Esophagus muscularis mucosa (tissue), 4 donors: ENCODE results near the gene CRTAP. TPM values are rescaled to one million over a fixed set of nuclear protein-coding genes. Genes with fewer than 3 reads are reported as not detected.

Source experiments
- DNase-seq: peaks from one replicate; pipeline ENCODE4 v3.0.0-alpha.2; 2017; ENCODE audit errors: extremely low spot score
- H3K27ac ChIP-seq, 4 donors: fragments of 200-600 bp; sonication (generic); replicated peaks in 1 of 4; 1 replicate in 3 of 4; 2 replicates in 1 of 4; pipeline ENCODE4 v1.5.1; 2016 to 2019; ENCODE audit warnings: mild to moderate bottlenecking in 1 of 4
- H3K27me3 ChIP-seq, 4 donors: fragments of 200-600 bp; sonication (generic); one replicate each; pipeline versions ENCODE4 v1.5.1 to v1.6.0; 2016 to 2019
- H3K36me3 ChIP-seq, 4 donors: fragments of 200-600 bp; sonication (generic); one replicate each; pipeline ENCODE4 v1.5.1; 2016 to 2019
- H3K4me1 ChIP-seq, 4 donors: fragments of 200-600 bp; sonication (generic); one replicate each; pipeline ENCODE4 v1.5.1; 2016 to 2019
- H3K4me3 ChIP-seq, 4 donors: fragments of 200-600 bp; sonication (generic); 1 replicate in 2 of 4; 2 replicates in 2 of 4; pipeline ENCODE4 v1.5.1; 2016 to 2019; ENCODE audit warnings: mild to moderate bottlenecking in 4 of 4, moderate library complexity in 1 of 4
- H3K9me3 ChIP-seq, 4 donors: fragments of 200-600 bp; sonication (generic); 1 replicate in 3 of 4; 2 replicates in 1 of 4; pipeline ENCODE4 v1.5.1; 2016 to 2019
- EP300 ChIP-seq: sonication (generic); formaldehyde crosslinking; IDR thresholded peaks from one replicate; pipeline ENCODE4 v1.6.1; 2017; ENCODE audit warnings: antibody characterized with exemption
- POLR2A ChIP-seq: fragments of 450-650 bp; IDR thresholded peaks from one replicate; pipeline ENCODE4 v1.6.1; 2017; ENCODE audit warnings: antibody characterized with exemption, moderate library complexity, mild to moderate bottlenecking, low read depth
- POLR2AphosphoS5 ChIP-seq, 2 donors: sonication (generic); formaldehyde crosslinking; IDR thresholded peaks; one replicate each; pipeline ENCODE4 v1.6.1; 2017; ENCODE audit warnings: antibody characterized with exemption in 2 of 2
- WGBS: methylation state at CpG from one replicate; pipeline ENCODE4 v1.1.5; 2018; 5-methylcytosine and 5-hydroxymethylcytosine counted together
- intact Hi-C: fragments of 100-400 bp; cut with DNase I; formaldehyde crosslinking; loops from one replicate; pipeline ENCODE4 v1.15.1; 2023
- total RNA-seq, 4 donors: library from RNA; depleted of rRNA; stranded (reverse); fragments of >200 nt; gene quantifications; one replicate each; pipeline versions ENCODE4 v1.1.0 to v1.2.1, GENCODE V29; 2016
- TF ChIP-seq, protein P1 (sequence below), 3 experiments: fragments of 200-600 bp in 2 of 3; fragments of 450-650 bp in 1 of 3; sonication (generic) in 2 of 3; IDR thresholded peaks; one replicate each; pipeline ENCODE4 v1.5.1; 2017 to 2019; ENCODE audit warnings: antibody characterized with exemption in 3 of 3, mild to moderate bottlenecking in 2 of 3, moderate library complexity in 1 of 3

CRTAP gene
- total RNA-seq, 4 donors from 2014 or later, result 187 to 282 (median 237) TPM

DNA sequence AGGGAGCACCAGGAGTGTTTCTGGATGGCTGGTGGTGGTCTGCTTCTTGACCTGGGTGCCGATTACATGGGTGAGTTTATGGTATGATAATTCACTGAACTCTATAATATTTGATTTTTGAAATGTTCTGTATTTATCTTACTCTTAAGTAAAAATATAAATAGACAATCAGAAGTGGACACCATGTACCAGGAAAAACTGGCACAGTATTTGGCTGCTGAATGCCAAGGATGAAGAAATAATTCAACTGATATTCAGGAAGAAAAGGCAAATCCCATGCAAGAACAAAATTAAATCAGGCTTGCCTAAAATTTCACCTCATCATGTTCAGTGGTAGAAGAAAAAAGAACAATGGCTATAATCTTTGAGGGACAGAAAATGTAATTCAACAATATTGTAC lies 51.6 kb downstream of the CRTAP start:
- H3K9me3 ChIP-seq, result no peaks in the 10 kb centered on the region
- no peak overlapping the region for H3K27ac ChIP-seq
- H3K27me3 ChIP-seq, result no peaks in the 10 kb centered on the region
- intact Hi-C loops, result no loop called here
- no peaks in the 10 kb centered on the region for H3K36me3 ChIP-seq
- no peak for TF ChIP-seq EP300
- TF ChIP-seq POLR2A, result no peak
- no peak for TF ChIP-seq POLR2AphosphoS5 (IDR thresholded peaks at IDR 0.05)
- TF ChIP-seq, protein P1, sequence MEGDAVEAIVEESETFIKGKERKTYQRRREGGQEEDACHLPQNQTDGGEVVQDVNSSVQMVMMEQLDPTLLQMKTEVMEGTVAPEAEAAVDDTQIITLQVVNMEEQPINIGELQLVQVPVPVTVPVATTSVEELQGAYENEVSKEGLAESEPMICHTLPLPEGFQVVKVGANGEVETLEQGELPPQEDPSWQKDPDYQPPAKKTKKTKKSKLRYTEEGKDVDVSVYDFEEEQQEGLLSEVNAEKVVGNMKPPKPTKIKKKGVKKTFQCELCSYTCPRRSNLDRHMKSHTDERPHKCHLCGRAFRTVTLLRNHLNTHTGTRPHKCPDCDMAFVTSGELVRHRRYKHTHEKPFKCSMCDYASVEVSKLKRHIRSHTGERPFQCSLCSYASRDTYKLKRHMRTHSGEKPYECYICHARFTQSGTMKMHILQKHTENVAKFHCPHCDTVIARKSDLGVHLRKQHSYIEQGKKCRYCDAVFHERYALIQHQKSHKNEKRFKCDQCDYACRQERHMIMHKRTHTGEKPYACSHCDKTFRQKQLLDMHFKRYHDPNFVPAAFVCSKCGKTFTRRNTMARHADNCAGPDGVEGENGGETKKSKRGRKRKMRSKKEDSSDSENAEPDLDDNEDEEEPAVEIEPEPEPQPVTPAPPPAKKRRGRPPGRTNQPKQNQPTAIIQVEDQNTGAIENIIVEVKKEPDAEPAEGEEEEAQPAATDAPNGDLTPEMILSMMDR (IDR thresholded peaks at IDR 0.05), result no peak
- 81% methylated on average over 1 of the region's 1 CpG for WGBS
- no peak overlapping the region for H3K4me3 ChIP-seq
- H3K4me1 ChIP-seq, result peaks cover 0 to 8% (median 5%) of the 10 kb centered on the region in 4 donors
- no peak for DNase-seq

DNA sequence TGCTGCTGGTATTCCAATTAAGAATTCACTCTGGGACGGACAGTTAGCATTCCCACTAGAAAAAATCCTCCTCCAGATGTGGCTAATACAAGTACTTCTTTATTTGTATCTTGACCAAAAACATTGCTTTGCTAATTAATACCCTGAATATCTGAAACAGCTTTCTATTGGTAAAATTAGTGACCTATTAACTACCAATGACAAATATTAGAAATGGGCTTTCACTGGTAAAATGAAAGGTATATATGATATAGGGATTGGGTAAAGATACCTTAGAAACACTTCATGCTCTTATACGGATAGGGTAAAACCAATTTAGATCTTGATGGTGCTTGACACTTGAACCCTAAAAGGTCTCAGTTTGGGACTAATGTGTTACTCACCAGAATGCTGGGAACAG lies 52.3 kb downstream of the CRTAP start:
- WGBS, result 82% methylated on average over 2 of the region's 2 CpGs
- intact Hi-C loops, result no loop called here
- no peak overlapping the region for H3K4me3 ChIP-seq

DNA sequence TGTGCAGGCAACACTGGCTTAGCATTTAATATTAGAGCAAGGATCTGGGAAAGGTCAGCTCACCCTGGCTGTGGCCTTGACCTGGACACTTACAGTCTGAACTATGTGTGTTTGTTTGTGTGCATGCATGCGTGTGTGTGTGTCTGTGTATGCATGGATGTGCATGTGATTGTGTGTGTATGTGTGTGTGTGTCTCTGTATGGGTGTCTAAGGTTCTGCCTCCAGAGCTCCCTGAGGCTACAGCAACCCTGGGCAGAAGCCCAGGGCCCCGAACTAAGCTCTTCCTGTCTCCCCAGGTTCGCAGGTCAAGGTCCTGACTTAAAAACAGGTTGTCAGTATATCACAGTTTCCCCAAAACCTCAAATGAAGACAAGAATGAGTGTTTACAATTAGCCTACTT lies 53.5 kb downstream of the CRTAP start:
- no peak for DNase-seq
- intact Hi-C loops, result no loop called here
- H3K9me3 ChIP-seq, result no peaks in the 10 kb centered on the region
- H3K4me1 ChIP-seq, result peaks cover 0 to 8% (median 5%) of the 10 kb centered on the region in 4 donors
- TF ChIP-seq, protein P1 (IDR thresholded peaks at IDR 0.05), result no peak
- TF ChIP-seq POLR2AphosphoS5 (IDR thresholded peaks at IDR 0.05) (no peak), EP300 (no peak), POLR2A (no peak)
- no peaks in the 10 kb centered on the region for H3K27me3 ChIP-seq
- no peaks in the 10 kb centered on the region for H3K36me3 ChIP-seq
- WGBS, result 100% methylated on average over 1 of the region's 3 CpGs
- no peak overlapping the region for H3K4me3 ChIP-seq
- H3K27ac ChIP-seq, result no peak overlapping the region

More for the DNA sequence above, 52.3 kb downstream of the CRTAP start:
- Histone ChIP-seq H3K36me3 (no peaks in the 10 kb centered on the region), H3K27ac (no peak overlapping the region), H3K27me3 (no peaks in the 10 kb centered on the region), H3K9me3 (no peaks in the 10 kb centered on the region), H3K4me1 (peaks cover 0 to 8% (median 5%) of the 10 kb centered on the region in 4 donors)
- DNase-seq, result no peak
- no peak for TF ChIP-seq POLR2A
- TF ChIP-seq EP300, result no peak
- TF ChIP-seq POLR2AphosphoS5 (IDR thresholded peaks at IDR 0.05), result no peak
- TF ChIP-seq, protein P1 (IDR thresholded peaks at IDR 0.05), result no peak

DNA sequence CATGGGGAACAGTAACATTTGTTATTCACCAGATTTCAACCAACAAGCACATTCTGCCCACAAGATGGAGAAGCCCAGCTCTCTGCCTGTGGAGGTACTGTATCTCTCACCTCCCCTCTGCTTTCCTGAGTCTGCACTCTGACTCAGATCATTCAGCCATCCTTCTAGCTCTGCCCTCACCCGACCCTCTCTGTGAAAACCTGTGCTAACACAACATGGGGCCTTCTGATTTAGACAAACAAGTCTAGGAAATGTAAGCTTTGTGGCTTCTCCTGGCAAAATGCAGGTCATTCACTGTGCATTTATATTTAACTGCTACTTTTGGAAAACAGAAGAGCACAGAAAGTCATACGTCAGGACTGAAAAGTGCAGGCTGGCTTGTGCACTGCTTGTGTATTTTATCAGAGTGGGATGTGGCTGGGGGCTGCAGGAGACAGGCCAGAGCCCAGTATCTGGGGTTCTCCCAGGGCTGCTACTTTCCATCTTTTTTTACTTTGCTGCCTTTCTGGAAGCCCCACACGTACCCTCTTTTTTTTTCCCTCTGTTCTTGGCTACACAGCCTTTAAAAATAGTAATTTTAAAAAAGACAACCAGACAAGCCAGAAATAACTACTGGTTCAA lies 54.0 kb downstream of the CRTAP start:
- no peaks in the 10 kb centered on the region for H3K27me3 ChIP-seq
- H3K4me1 ChIP-seq, result peaks cover 0 to 8% (median 5%) of the 10 kb centered on the region in 4 donors
- no peak overlapping the region for H3K27ac ChIP-seq
- 38% methylated on average over 3 of the region's 3 CpGs for WGBS
- no peaks in the 10 kb centered on the region for H3K36me3 ChIP-seq
- H3K4me3 ChIP-seq, result no peak overlapping the region
- intact Hi-C loops, result no loop called here
- TF ChIP-seq, protein P1 (IDR thresholded peaks at IDR 0.05), result no peak
- TF ChIP-seq EP300 (no peak), POLR2AphosphoS5 (IDR thresholded peaks at IDR 0.05) (no peak), POLR2A (no peak)
- no peak for DNase-seq
- H3K9me3 ChIP-seq, result no peaks in the 10 kb centered on the region

DNA sequence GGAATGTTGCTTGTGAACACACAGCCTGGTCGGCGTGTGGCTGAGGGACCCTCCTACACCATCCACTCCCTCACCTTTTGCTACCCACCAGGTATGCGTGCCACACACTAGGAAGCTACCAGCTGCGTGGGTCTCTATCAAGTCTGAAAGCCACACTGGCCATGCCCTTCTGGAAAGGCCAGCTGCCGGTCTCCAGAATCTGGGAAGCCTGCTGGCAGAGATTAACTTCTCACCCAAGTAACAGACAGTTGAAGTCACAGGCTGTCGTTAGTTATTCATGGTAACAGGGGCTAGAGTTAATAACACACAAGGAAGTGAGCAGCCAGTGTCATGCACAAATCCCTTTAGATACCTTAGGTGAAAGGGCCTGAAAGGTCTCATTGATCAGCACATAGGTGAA lies 56.7 kb downstream of the CRTAP start:
- peaks cover 0 to 8% (median 5%) of the 10 kb centered on the region in 4 donors for H3K4me1 ChIP-seq
- no peak overlapping the region for H3K27ac ChIP-seq
- DNase-seq, result no peak
- H3K4me3 ChIP-seq, result no peak overlapping the region
- H3K9me3 ChIP-seq, result no peaks in the 10 kb centered on the region
- intact Hi-C loops, result no loop called here
- H3K27me3 ChIP-seq, result no peaks in the 10 kb centered on the region
- TF ChIP-seq, protein P1 (IDR thresholded peaks at IDR 0.05), result no peak
- no peak for TF ChIP-seq POLR2A
- no peak for TF ChIP-seq EP300
- no peak for TF ChIP-seq POLR2AphosphoS5 (IDR thresholded peaks at IDR 0.05)
- WGBS, result 92% methylated on average over 6 of the region's 6 CpGs
- H3K36me3 ChIP-seq, result no peaks in the 10 kb centered on the region
